Body of pancreas (tissue), 4 donors: ENCODE results near the gene CNTNAP2.

Experiments used
- CTCF ChIP-seq, 7 experiments: fragments of 450-650 bp in 4 of 7; fragments of 200-600 bp in 3 of 7; sonication (generic) in 3 of 7; IDR thresholded peaks; one replicate each; pipeline ENCODE4 v1.5.1; 2016 to 2019; ENCODE audit warnings: antibody characterized with exemption in 7 of 7
- POLR2A ChIP-seq, 3 donors: fragments of 450-650 bp; IDR thresholded peaks; one replicate each; pipeline ENCODE4 v1.6.1; 2016; ENCODE audit warnings: antibody characterized with exemption in 3 of 3, mild to moderate bottlenecking in 2 of 3

GRCh38 chr7:147809786-147810185 lies 1693.2 kb downstream of the CNTNAP2 start:
- TF ChIP-seq CTCF (IDR thresholded peaks at IDR 0.05) (no peak), POLR2A (IDR thresholded peaks at IDR 0.05) (no peak)
